K562 (cell line): ENCODE data around the gene POC1B. TPM values are rescaled to one million over a fixed set of nuclear protein-coding genes. Genes with fewer than 3 reads are reported as not detected.
A peak's percentile ranks its signal among the peaks of the same experiment; 100 is the strongest.

Experiments
- ATAC-seq: fragments of 200-7000 bp; cut with Tn5 transposase; 3 replicates; pipeline ENCODE4 v1.9.1; 2020; ENCODE audit warnings: moderate library complexity
- BruUV-seq: library from RNA; stranded (reverse); fragments of 400-500 nt; replicated peaks from 2 replicates; lab custom pipeline; 2021; lab: Mats Ljungman, UMichigan
- CTCF ChIA-PET: fragments of 300-600 bp; formaldehyde crosslinking; extraction: SDS; loops from one replicate; lab custom pipeline; 2021; ENCODE audit warnings: low intra/inter-chr PET ratio; lab: Yijun Ruan, JAX
- POLR2A ChIA-PET: fragments of 300-600, 350-650 bp; sonication (Branson Sonifier 250); formaldehyde crosslinking; extraction: SDS; loops from one replicate; lab custom pipeline; 2021; ENCODE audit warnings: antibody characterized with exemption, inconsistent platforms; lab: Yijun Ruan, JAX
- DNase-seq, 4 experiments: peaks; one replicate each; pipeline versions ENCODE4 v3.0.0 to v3.0.0-alpha.2; 2011 to 2018; ENCODE audit warnings: low spot score in 3 of 4, mixed read lengths in 3 of 4; ENCODE audit errors: extremely low read depth in 1 of 4
- FAIRE-seq: peaks from 2 replicates; lab custom pipeline; 2011; peaks lifted over from hg19 to GRCh38; lab: Jason Lieb, UNC
- H2AFZ ChIP-seq: 2 replicates; pipeline ENCODE4 v1.6.0; 2011; ENCODE audit warnings: low read depth, low read length, control low read depth, inconsistent platforms
- H3K27ac ChIP-seq: fragments of 200-600 bp; 3 replicates; pipeline ENCODE4 v1.8.0; 2011; ENCODE audit warnings: low read depth, mild to moderate bottlenecking, control low read depth, inconsistent platforms, low read length, moderate library complexity, mixed read lengths; ENCODE audit errors: extremely low read depth
- H3K27me3 ChIP-seq, 2 experiments: fragments of 300-600 bp in 1 of 2; 2 replicates in 1 of 2; 3 replicates in 1 of 2; pipeline versions ENCODE4 v1.6.0 to v1.8.0; 2011; ENCODE audit warnings: inconsistent platforms in 2 of 2, low read length in 2 of 2, mild to moderate bottlenecking in 1 of 2, mixed read lengths in 1 of 2, moderate library complexity in 1 of 2; ENCODE audit not compliant: control insufficient read depth in 2 of 2, insufficient read depth in 2 of 2
- H3K36me3 ChIP-seq: fragments of 300-600 bp; 3 replicates; pipeline ENCODE4 v1.8.0; 2011; ENCODE audit warnings: mild to moderate bottlenecking, low read length, inconsistent platforms; ENCODE audit not compliant: control insufficient read depth, insufficient read depth
- H3K4me1 ChIP-seq, 2 experiments: fragments of 200-600 bp in 1 of 2; replicated peaks in 1 of 2; 2 replicates in 1 of 2; 3 replicates in 1 of 2; pipeline versions ENCODE4 v1.5.1 to v1.8.0; 2011; ENCODE audit warnings: inconsistent platforms in 2 of 2, low read length in 2 of 2, mild to moderate bottlenecking in 1 of 2, mixed read lengths in 1 of 2, moderate library complexity in 1 of 2; ENCODE audit not compliant: control insufficient read depth in 2 of 2, insufficient read depth in 2 of 2
- H3K4me2 ChIP-seq: 2 replicates; pipeline ENCODE4 v1.6.1; 2011; ENCODE audit warnings: low read length, control low read depth, inconsistent platforms, mixed read lengths; ENCODE audit not compliant: insufficient read depth
- H3K4me3 ChIP-seq: fragments of 200-600 bp; sonication (generic), shearing (Covaris generic); 2 replicates; pipeline ENCODE4 v1.5.1; 2016; ENCODE audit warnings: control low read depth, inconsistent platforms
- H3K79me2 ChIP-seq: fragments of 200-600 bp; 3 replicates; pipeline ENCODE4 v1.8.0; 2011; ENCODE audit warnings: low read length, inconsistent platforms; ENCODE audit not compliant: control insufficient read depth, insufficient read depth
- H3K9ac ChIP-seq, 2 experiments: 2 replicates each; pipeline versions ENCODE4 v1.6.0 to v1.6.1; 2011; ENCODE audit warnings: low read depth in 2 of 2, low read length in 2 of 2, control low read depth in 1 of 2, inconsistent platforms in 1 of 2, mild to moderate bottlenecking in 1 of 2, mixed read lengths in 1 of 2; ENCODE audit not compliant: insufficient read depth in 1 of 2
- H3K9me1 ChIP-seq: one replicate; pipeline ENCODE4 v1.6.0; 2011; ENCODE audit warnings: inconsistent platforms, mild to moderate bottlenecking, low read length, moderate library complexity; ENCODE audit not compliant: control insufficient read depth, insufficient read depth
- H3K9me3 ChIP-seq: replicated peaks from 2 replicates; pipeline ENCODE4 v1.5.1; 2011; ENCODE audit warnings: low read depth, low read length, inconsistent platforms; ENCODE audit not compliant: control insufficient read depth, insufficient read depth
- H4K20me1 ChIP-seq: replicated peaks from 2 replicates; pipeline ENCODE4 v1.6.1; 2011; ENCODE audit warnings: low read length, inconsistent platforms, mixed read lengths; ENCODE audit not compliant: control insufficient read depth, insufficient read depth
- BHLHE40 ChIP-seq: IDR thresholded peaks from 2 replicates; pipeline ENCODE4 v1.6.1; 2011; ENCODE audit warnings: low read length, improper control_type of control experiment
- HMG20B ChIP-seq: fragments of 250-450 bp; sonication (Bioruptor Pico); IDR thresholded peaks from 2 replicates; pipeline ENCODE4 v1.5.0; 2021; ENCODE audit warnings: mild to moderate bottlenecking
- RAD21 ChIP-seq, 2 experiments: fragments of 250-450 bp in 1 of 2; fragments of 450-650 bp in 1 of 2; sonication (Bioruptor Pico) in 1 of 2; formaldehyde crosslinking in 1 of 2; IDR thresholded peaks in 1 of 2; conservative IDR thresholded peaks in 1 of 2; 2 replicates each; pipeline versions ENCODE4 v1.4.0 to v1.8.0; 2020 to 2022; ENCODE audit warnings: mild to moderate bottlenecking in 2 of 2, moderate library complexity in 1 of 2
- ZNF197 ChIP-seq: fragments of 200-800 bp; sonication (Bioruptor generic); IDR thresholded peaks from 2 replicates; pipeline ENCODE4 v1.6.1; 2016; ENCODE audit warnings: low read depth, missing genetic modification characterization, missing compliant biosample characterization
- ZNF77 ChIP-seq: fragments of 250-450 bp; sonication (Bioruptor Pico); IDR thresholded peaks from 2 replicates; pipeline ENCODE4 v1.5.0; 2020
- WGBS: fragments of 100-300 bp; shearing (Covaris generic); methylation state at CpG from one replicate; pipeline ENCODE4 v1.1.6; 2016; ENCODE audit warnings: low coverage, mixed read lengths; ENCODE audit not compliant: insufficient coverage; ENCODE audit errors: missing lambda C conversion rate; 5-methylcytosine and 5-hydroxymethylcytosine counted together
- in situ Hi-C: fragments of 300-500 bp; cut with MboI; formaldehyde crosslinking; loops from 4 replicates; pipeline ENCODE4 v1.15.0; 2018; ENCODE audit warnings: inconsistent platforms, mixed read lengths
- intact Hi-C: fragments of 100-400 bp; cut with micrococcal nuclease; formaldehyde crosslinking; loops from 2 replicates; pipeline ENCODE4 v1.14.2; 2022
- polyA plus RNA-seq, 8 experiments: library from polyadenylated mRNA; depleted of rRNA in 4 of 8; stranded (reverse) in 5 of 8; unstranded in 3 of 8; fragments of >200 nt; fragmentation: Nextera tagmentation in 2 of 8; fragmentation: Illumina TruSeq in 1 of 8; extraction: Ambion mirVana in 2 of 8; extraction: Trizol in 1 of 8; gene quantifications; 2 replicates each; pipeline versions ENCODE4 v1.2.1 to v1.2.3, GENCODE V29; 2011 to 2014; ENCODE audit warnings: inconsistent platforms in 1 of 8, missing spikeins in 1 of 8
- total RNA-seq, 7 experiments: library from RNA; depleted of rRNA in 6 of 7; stranded (reverse); fragments of >200 nt in 6 of 7; fragmentation: Illumina TruSeq in 2 of 7; extraction: Trizol in 2 of 7; gene quantifications; 2 replicates each; pipeline versions ENCODE4 v1.2.1 to v1.2.3, GENCODE V29; 2011 to 2021; ENCODE audit warnings: low replicate concordance in 1 of 7
- TF ChIP-seq, protein P1 (sequence below): fragments of 250-450 bp; sonication (Bioruptor Pico); IDR thresholded peaks from 2 replicates; pipeline ENCODE4 v1.8.0; 2022; ENCODE audit warnings: inconsistent platforms
- TF ChIP-seq, protein P2 (sequence below): fragments of 450-650 bp; formaldehyde crosslinking; conservative IDR thresholded peaks from 2 replicates; pipeline ENCODE4 v1.4.0; 2022; ENCODE audit warnings: mild to moderate bottlenecking, missing genetic modification characterization
- TF ChIP-seq, protein P3 (sequence below): fragments of 450-650 bp; formaldehyde crosslinking; IDR thresholded peaks from 2 replicates; pipeline ENCODE4 v1.4.0; 2020; ENCODE audit warnings: mild to moderate bottlenecking, moderate library complexity
- TF ChIP-seq, protein P4 (sequence below): fragments of 250-450 bp; sonication (Bioruptor Pico); IDR thresholded peaks from 2 replicates; pipeline ENCODE4 v1.4.0; 2020; ENCODE audit warnings: mild to moderate bottlenecking, moderate library complexity, borderline replicate concordance

The POC1B gene
- total and polyA plus RNA-seq, 9 of the 15 experiments (the other 6 are each of a cell fraction or from before 2014, with no cell fraction given), result 4.5 to 16.1 (median 10.4) TPM

DNA sequence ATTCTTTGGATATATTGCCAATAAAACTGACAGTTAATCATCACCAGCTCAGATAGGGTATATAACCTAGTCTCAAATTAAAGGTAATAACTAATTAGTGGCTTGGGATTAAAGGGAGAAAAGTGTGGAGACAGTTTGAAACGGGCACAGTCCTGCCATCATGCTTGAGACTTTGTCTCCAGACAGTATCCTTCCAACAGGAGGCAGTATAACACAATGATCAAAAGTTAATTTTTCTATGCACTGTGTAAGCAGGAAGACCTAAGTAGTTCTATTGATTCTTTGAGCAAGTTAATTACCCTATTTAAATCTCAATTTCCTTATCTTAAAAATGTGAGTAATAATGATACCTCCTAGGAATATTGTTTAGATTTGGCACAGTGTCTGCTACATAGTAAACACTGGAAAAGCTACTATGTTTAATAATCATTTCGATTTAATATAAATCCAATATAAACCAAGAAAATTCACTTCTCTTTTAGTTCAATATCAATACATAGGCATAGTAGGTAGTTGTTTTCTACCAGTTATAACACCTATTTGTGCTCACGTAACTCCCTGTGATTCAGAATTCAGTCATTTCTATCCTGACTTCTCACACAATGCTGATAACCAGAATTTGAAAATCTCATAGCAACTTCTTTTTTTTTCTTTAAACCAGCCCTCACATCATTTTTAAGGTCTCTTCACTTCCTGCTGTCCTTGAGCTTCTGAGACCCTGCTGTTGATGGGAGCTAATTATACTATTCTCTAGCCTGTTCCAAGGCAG lies 54.9 kb downstream of the POC1B start:
- 49% methylated on average over 3 of the region's 3 CpGs for WGBS
- FAIRE-seq (peak; percentile 83), DNase-seq (peak; percentile 34 to 68 (median 41)), ATAC-seq (peak; percentile 95)
- BruUV-seq, result no TSS peak
- H3K4me3 ChIP-seq, result no peak overlapping the region
- no peak overlapping the region for H3K27ac ChIP-seq
- H3K9me3 ChIP-seq, result no peaks in the 10 kb centered on the region
- ChIA-PET POLR2A (interaction anchor here (0.7 to 1.1 kb wide), 2 partner anchors 19 to 51 kb away, joined by 3 read pairs; no protein-coding TSS in a partner anchor), CTCF (interaction anchor here (0.6 to 2.6 kb wide), 3 partner anchors 54 to 59 kb away, joined by 3 to 17 read pairs (median 14); partner anchors contain the start of genes GALNT4 and POC1B)
- H3K27me3 ChIP-seq, result no peaks in the 10 kb centered on the region
- intact Hi-C loops, result loop anchor here (1.0 to 10.0 kb wide), 3 partner anchors 58 to 1474 kb away; no protein-coding TSS in a partner anchor
- in situ Hi-C loops, result loop anchor here (5.0 to 25.0 kb wide), 2 partner anchors 56 to 1466 kb away; partner anchors contain the start of gene POC1B
- H3K9me1 ChIP-seq, result no peaks in the 10 kb centered on the region
- H3K4me2 ChIP-seq, result no peak overlapping the region
- H4K20me1 ChIP-seq, result no peaks in the 10 kb centered on the region
- H3K36me3 ChIP-seq, result no peaks in the 10 kb centered on the region
- H2AFZ ChIP-seq, result 0 out of 2 replicates have a peak overlapping the region, but pooled peaks have one; percentile 18
- no peak overlapping the region for H3K9ac ChIP-seq
- H3K79me2 ChIP-seq, result no peaks in the 10 kb centered on the region
- H3K4me1 ChIP-seq, result no peaks in the 10 kb centered on the region; a peak in 1 of 5 replicates
- TF ChIP-seq, protein P1, sequence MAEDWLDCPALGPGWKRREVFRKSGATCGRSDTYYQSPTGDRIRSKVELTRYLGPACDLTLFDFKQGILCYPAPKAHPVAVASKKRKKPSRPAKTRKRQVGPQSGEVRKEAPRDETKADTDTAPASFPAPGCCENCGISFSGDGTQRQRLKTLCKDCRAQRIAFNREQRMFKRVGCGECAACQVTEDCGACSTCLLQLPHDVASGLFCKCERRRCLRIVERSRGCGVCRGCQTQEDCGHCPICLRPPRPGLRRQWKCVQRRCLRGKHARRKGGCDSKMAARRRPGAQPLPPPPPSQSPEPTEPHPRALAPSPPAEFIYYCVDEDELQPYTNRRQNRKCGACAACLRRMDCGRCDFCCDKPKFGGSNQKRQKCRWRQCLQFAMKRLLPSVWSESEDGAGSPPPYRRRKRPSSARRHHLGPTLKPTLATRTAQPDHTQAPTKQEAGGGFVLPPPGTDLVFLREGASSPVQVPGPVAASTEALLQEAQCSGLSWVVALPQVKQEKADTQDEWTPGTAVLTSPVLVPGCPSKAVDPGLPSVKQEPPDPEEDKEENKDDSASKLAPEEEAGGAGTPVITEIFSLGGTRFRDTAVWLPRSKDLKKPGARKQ, result no peak
- TF ChIP-seq, protein P2, sequence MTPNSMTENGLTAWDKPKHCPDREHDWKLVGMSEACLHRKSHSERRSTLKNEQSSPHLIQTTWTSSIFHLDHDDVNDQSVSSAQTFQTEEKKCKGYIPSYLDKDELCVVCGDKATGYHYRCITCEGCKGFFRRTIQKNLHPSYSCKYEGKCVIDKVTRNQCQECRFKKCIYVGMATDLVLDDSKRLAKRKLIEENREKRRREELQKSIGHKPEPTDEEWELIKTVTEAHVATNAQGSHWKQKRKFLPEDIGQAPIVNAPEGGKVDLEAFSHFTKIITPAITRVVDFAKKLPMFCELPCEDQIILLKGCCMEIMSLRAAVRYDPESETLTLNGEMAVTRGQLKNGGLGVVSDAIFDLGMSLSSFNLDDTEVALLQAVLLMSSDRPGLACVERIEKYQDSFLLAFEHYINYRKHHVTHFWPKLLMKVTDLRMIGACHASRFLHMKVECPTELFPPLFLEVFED (CRISPR knock-in tag), result no peak
- peak; percentile 77 to 88 for TF ChIP-seq RAD21 (CRISPR knock-in tag; conservative IDR thresholded peaks at IDR 0.05 in 1 of 2, IDR thresholded peaks at IDR 0.05 in 1 of 2)
- TF ChIP-seq, protein P3, sequence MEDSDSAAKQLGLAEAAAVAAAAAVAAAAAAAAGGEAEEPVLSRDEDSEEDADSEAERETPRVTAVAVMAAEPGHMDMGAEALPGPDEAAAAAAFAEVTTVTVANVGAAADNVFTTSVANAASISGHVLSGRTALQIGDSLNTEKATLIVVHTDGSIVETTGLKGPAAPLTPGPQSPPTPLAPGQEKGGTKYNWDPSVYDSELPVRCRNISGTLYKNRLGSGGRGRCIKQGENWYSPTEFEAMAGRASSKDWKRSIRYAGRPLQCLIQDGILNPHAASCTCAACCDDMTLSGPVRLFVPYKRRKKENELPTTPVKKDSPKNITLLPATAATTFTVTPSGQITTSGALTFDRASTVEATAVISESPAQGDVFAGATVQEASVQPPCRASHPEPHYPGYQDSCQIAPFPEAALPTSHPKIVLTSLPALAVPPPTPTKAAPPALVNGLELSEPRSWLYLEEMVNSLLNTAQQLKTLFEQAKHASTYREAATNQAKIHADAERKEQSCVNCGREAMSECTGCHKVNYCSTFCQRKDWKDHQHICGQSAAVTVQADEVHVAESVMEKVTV (CRISPR knock-in tag), result peak; percentile 61; the same call in 1 of the 2 replicates
- no peak for TF ChIP-seq ZNF197 (CRISPR knock-in tag)
- TF ChIP-seq, protein P4, sequence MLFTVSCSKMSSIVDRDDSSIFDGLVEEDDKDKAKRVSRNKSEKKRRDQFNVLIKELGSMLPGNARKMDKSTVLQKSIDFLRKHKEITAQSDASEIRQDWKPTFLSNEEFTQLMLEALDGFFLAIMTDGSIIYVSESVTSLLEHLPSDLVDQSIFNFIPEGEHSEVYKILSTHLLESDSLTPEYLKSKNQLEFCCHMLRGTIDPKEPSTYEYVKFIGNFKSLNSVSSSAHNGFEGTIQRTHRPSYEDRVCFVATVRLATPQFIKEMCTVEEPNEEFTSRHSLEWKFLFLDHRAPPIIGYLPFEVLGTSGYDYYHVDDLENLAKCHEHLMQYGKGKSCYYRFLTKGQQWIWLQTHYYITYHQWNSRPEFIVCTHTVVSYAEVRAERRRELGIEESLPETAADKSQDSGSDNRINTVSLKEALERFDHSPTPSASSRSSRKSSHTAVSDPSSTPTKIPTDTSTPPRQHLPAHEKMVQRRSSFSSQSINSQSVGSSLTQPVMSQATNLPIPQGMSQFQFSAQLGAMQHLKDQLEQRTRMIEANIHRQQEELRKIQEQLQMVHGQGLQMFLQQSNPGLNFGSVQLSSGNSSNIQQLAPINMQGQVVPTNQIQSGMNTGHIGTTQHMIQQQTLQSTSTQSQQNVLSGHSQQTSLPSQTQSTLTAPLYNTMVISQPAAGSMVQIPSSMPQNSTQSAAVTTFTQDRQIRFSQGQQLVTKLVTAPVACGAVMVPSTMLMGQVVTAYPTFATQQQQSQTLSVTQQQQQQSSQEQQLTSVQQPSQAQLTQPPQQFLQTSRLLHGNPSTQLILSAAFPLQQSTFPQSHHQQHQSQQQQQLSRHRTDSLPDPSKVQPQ (CRISPR knock-in tag), result no peak
- TF ChIP-seq ZNF77 (CRISPR knock-in tag), result no peak
- TF ChIP-seq HMG20B (CRISPR knock-in tag), result no peak
- TF ChIP-seq BHLHE40, result no peak
